HG03066 (cell line): ENCODE measurements around the gene ZNF292.
"Not testable (repeated sequence)": the region's sequence is repeated elsewhere in the genome, so short reads cannot be mapped to it uniquely, and the experiment has no call there.

Source experiments
- ATAC-seq: cut with Tn5 transposase; IDR thresholded peaks from one replicate; pipeline ENCODE4 v1.9.1; 2021; ENCODE audit warnings: low read depth; ENCODE audit not compliant: unreplicated experiment

The ZNF292 gene

GRCh38 chr6:87259791-87260190 lies 104.4 kb downstream of the ZNF292 start:
- ATAC-seq, result no peak

- ATAC-seq, result no peak
These were observed 106.2 kb downstream of the ZNF292 start for GRCh38 chr6:87261534-87261933.

- no peak for ATAC-seq
These were observed 109.1 kb downstream of the ZNF292 start for GRCh38 chr6:87264481-87264880.

- no peak for ATAC-seq
These were observed 119.4 kb downstream of the ZNF292 start for GRCh38 chr6:87274660-87275274.

- ATAC-seq, result no peak
These were observed 121.3 kb downstream of the ZNF292 start for GRCh38 chr6:87276624-87277023.

GRCh38 chr6:87277123-87277522 lies 121.8 kb downstream of the ZNF292 start:
- no peak for ATAC-seq

- no peak for ATAC-seq
These were observed 123.8 kb downstream of the ZNF292 start for GRCh38 chr6:87279196-87279595.

- ATAC-seq, result no peak
These were observed 126.1 kb downstream of the ZNF292 start for GRCh38 chr6:87281426-87281825.

- no peak for ATAC-seq
These were observed 127.4 kb downstream of the ZNF292 start for GRCh38 chr6:87282743-87283142.

- no peak for ATAC-seq
These were observed 128.1 kb downstream of the ZNF292 start for GRCh38 chr6:87283461-87283860.

- ATAC-seq, result no peak
These were observed 131.9 kb downstream of the ZNF292 start for GRCh38 chr6:87287251-87287650.

- ATAC-seq, result no peak
These were observed 134.2 kb downstream of the ZNF292 start for GRCh38 chr6:87289571-87289970.

- no peak for ATAC-seq
These were observed 136.5 kb downstream of the ZNF292 start for GRCh38 chr6:87291883-87292282.

GRCh38 chr6:87293526-87293925 lies 138.2 kb downstream of the ZNF292 start:
- no peak for ATAC-seq

- no peak for ATAC-seq
These were observed 141.8 kb downstream of the ZNF292 start for GRCh38 chr6:87297119-87297518.

- ATAC-seq, result not testable (repeated sequence)
These were observed 145.9 kb downstream of the ZNF292 start for GRCh38 chr6:87301277-87301676.

GRCh38 chr6:87308970-87309369 lies 153.6 kb downstream of the ZNF292 start:
- no peak for ATAC-seq

- ATAC-seq, result no peak
These were observed 157.5 kb downstream of the ZNF292 start for GRCh38 chr6:87312860-87313259.
